Activated naive CD8-positive, alpha-beta T cell treated with anti-CD3 and anti-CD28 coated beads for 36 hours (primary cell): ENCODE data around the gene PABPC1L. TPM values are rescaled to one million over a fixed set of nuclear protein-coding genes. Genes with fewer than 3 reads are reported as not detected.
A peak's percentile ranks its signal among the peaks of the same experiment; 100 is the strongest.

ENCODE experiments used
- DNase-seq: peaks from one replicate; pipeline ENCODE4 v3.0.0; 2021
- H3K27ac Mint-ChIP-seq: one replicate; pipeline ENCODE4 v1.8.0; 2022; ENCODE audit warnings: mild to moderate bottlenecking, moderate library complexity, mixed read lengths
- H3K27me3 Mint-ChIP-seq: one replicate; pipeline ENCODE4 v1.8.0; 2022; ENCODE audit warnings: mild to moderate bottlenecking, mixed read lengths
- H3K36me3 Mint-ChIP-seq: one replicate; pipeline ENCODE4 v1.8.0; 2021; ENCODE audit warnings: mild to moderate bottlenecking, mixed read lengths
- H3K4me1 Mint-ChIP-seq: one replicate; pipeline ENCODE4 v1.8.0; 2021; ENCODE audit warnings: mixed read lengths
- H3K4me3 Mint-ChIP-seq: one replicate; pipeline ENCODE4 v1.8.0; 2022; ENCODE audit warnings: mild to moderate bottlenecking, moderate library complexity, mixed read lengths
- H3K9me3 Mint-ChIP-seq: one replicate; pipeline ENCODE4 v1.8.0; 2022; ENCODE audit warnings: mixed read lengths
- total RNA-seq, 2 experiments: library from RNA; stranded (reverse); gene quantifications; one replicate each; pipeline ENCODE4 v1.2.3, GENCODE V29; 2021

PABPC1L gene
- total RNA-seq, 2 experiments from 2014 or later, result 75.3 to 79.3 TPM

GRCh38 chr20:44962483-44962882, 52.6 kb downstream of the PABPC1L start:
- no peak for DNase-seq
- Mint-ChIP-seq H3K27me3 (peaks cover 4% of the 10 kb centered on the region), H3K4me1 (peaks cover 66% of the 10 kb centered on the region), H3K4me3 (no peak overlapping the region), H3K27ac (no peak overlapping the region), H3K36me3 (peaks cover 44% of the 10 kb centered on the region), H3K9me3 (peaks cover 5% of the 10 kb centered on the region)

DNA sequence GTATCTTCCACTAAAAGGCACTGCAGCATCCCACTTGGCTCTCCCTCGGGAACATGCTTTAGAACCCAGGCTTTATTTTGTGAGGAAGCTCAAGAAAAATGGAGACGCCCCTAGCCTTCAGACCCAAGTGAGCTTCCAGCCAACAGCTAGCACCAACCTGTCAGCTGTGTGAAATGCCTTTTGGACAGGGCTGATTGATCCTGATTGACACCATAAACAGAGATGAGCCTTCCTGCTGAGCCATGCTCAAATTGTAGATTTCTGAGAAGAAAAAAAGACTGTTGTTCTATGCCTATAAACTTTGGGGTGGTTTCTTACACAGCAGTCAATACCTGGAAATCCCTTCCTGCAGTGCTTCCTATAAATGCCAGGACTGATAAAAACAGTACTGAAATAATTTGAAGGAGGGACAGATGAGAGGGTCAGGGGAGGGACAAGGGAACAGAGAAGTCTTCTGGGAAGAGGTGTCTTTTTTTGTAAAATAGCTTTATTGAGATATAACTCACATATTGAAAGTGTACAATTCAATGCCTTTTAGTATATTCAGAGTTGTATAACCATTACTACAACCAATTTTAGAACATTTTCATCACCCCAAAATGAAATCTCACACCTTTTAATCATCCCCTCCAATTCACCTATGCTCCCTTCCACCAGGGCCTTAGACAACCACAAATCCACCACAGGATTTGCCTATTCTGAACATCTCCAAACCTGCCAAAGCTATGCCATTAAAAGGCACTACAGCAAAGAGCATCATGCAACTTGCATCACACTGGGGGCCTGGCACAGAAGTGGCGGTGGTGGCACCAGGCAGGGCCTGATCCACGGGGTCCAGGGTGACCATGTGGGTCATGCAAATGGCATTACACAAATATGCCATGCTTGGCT, 53.7 kb downstream of the PABPC1L start:
- H3K36me3 Mint-ChIP-seq, result peaks cover 45% of the 10 kb centered on the region
- H3K27ac Mint-ChIP-seq, result peak overlapping the region; percentile 26
- H3K9me3 Mint-ChIP-seq, result peaks cover 5% of the 10 kb centered on the region
- no peak for DNase-seq
- peaks cover 59% of the 10 kb centered on the region for H3K4me1 Mint-ChIP-seq
- peaks cover 4% of the 10 kb centered on the region for H3K27me3 Mint-ChIP-seq
- H3K4me3 Mint-ChIP-seq, result peak overlapping the region; percentile 9

DNA sequence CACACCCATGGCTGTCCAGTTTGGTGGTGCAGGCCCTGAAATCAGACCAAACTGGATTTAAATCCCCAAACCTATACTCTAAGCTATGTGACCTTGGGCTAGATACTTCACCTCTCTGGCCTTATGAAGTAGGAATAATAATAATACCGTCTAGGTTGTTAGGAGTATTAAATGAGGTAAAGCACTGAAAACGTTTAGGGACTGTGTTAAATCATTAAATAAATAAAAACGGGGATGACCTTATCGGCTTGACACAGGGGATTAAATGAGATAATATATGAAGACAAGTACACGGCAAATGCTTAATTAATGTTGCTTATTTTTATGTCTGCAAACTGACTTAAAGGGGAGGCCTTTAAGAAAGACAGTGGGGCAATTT, 55.8 kb downstream of the PABPC1L start:
- peak overlapping the region; percentile 97 for H3K27ac Mint-ChIP-seq
- DNase-seq, result no peak
- peaks cover 4% of the 10 kb centered on the region for H3K27me3 Mint-ChIP-seq
- H3K36me3 Mint-ChIP-seq, result peaks cover 42% of the 10 kb centered on the region
- peak overlapping the region; percentile 98 for H3K4me3 Mint-ChIP-seq
- peaks cover 60% of the 10 kb centered on the region for H3K4me1 Mint-ChIP-seq
- H3K9me3 Mint-ChIP-seq, result peaks cover 5% of the 10 kb centered on the region

DNA sequence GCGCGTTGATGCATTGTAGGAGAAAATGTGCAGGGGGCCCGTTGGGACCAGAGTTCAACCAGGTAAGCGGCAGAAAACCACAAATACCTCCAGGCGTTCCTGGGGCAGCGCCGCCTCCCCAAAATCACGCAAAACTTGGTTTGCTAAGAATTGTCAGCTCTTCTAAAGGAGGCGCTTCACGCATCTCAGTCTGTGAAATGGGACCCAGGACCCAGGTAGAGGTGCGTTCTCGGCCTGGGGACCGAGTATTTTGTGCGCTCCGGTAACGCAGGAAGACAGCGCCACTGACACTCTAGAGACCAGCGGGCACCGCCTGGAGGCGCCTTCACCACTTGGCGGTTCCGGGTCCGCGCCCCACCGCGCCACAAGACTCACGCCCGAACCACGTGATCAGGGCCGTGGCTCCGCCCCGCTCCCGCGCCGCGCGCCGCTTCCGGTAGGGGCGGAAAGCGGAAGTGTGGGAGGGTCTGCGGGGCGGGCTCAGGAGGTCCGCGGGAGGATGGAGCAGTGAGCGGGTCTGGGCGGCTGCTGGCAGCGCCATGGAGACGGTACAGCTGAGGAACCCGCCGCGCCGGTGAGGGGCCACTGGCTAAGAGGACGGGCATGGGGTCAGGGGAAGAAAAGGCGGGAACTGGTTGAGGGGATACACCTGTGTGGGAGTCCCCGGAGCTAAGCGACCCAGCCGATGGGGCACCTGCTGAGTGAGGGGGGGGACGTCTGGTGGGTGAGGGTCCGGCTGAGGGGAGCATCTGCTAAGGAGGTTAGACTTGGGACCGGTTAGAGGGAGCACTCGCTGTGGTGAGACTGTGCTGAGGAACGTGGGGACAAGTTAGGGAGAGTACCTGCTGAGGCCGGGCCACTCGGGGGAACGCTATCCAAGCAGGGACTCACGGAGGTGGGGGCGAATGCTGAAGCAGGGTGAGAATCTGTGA, 56.4 kb downstream of the PABPC1L start, which contains the start of gene STK4:
STK4 (plus strand) TSS at position 483 of the 932 bp plus-strand sequence; CDS start at position 540, 57 bp downstream.
- Mint-ChIP-seq H3K9me3 (peaks cover 5% of the 10 kb centered on the region), H3K27me3 (peaks cover 4% of the 10 kb centered on the region), H3K4me1 (peaks cover 60% of the 10 kb centered on the region), H3K27ac (peak within 1 kb of the TSS; percentile 97), H3K36me3 (peaks cover 42% of the 10 kb centered on the region), H3K4me3 (peak within 1 kb of the TSS; percentile 98)
- peak; percentile 96 for DNase-seq

DNA sequence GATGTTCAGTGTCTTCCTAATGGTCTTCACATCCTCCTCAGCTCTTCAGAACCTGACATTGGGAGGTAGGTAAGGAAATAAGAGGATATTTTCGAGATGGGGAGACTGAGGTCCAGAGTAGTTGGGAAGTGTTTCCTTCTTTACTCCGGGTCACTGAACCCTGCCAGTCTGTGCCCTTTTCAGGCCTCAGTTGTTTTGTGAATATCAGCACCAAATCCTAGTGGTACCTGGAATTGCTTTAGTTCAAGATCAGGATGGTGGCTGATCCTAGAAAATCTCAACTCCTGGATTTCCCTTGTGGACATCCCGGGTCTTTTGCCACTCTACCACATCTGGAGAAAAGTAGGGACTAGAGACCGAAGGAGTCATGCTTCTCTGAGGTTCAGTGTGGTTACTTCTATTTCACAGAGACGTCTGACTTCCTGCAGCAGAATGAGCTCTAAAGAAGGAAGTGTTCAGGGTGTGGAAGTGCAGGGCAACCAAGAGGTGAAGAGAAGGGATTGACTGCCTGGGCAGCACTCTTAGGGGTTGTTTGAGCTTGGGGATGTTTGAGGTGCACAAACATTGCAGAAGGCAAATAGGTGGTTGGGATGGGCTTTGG, 57.4 kb downstream of the PABPC1L start:
- Mint-ChIP-seq H3K9me3 (peaks cover 5% of the 10 kb centered on the region), H3K4me1 (peaks cover 55% of the 10 kb centered on the region), H3K27me3 (peaks cover 4% of the 10 kb centered on the region), H3K27ac (peak overlapping the region; percentile 97), H3K4me3 (peak overlapping the region; percentile 98), H3K36me3 (peaks cover 41% of the 10 kb centered on the region)
- no peak for DNase-seq

DNA sequence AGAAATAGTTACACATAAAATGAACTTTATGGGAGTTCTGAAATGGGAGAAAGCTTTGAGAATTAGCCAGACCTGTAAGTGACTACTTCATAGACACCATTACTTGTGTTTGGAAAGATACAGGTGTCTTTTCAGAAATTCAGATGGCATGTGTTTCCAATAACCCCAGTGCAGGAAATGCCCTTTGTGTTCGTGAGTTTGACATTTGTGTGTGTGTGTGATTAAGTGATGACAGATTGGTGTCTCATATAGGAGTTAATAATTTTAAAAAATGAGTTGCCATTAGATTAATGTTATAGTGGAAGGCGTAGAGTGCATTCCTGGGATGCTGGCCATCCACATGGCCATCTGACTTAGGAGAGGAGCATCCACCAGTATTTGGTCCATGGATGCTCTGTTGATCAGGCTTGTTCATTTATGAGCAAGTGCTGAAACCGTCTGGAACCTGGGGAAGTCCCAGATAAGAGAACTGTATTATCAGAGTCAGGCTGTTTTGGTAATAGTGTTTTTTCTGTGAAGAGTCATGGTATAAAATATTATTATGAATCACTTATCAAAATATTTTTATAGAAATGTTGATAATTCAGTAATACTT, 59.5 kb downstream of the PABPC1L start:
- Mint-ChIP-seq H3K27me3 (peaks cover 4% of the 10 kb centered on the region), H3K36me3 (peaks cover 50% of the 10 kb centered on the region), H3K27ac (peak overlapping the region; percentile 97), H3K4me1 (peaks cover 50% of the 10 kb centered on the region), H3K9me3 (no peaks in the 10 kb centered on the region), H3K4me3 (peak overlapping the region; percentile 98)
- no peak for DNase-seq

- no peak for DNase-seq
- peak overlapping the region; percentile 73 for H3K4me3 Mint-ChIP-seq
- peaks cover 59% of the 10 kb centered on the region for H3K36me3 Mint-ChIP-seq
- peaks cover 4% of the 10 kb centered on the region for H3K27me3 Mint-ChIP-seq
- H3K9me3 Mint-ChIP-seq, result no peaks in the 10 kb centered on the region
- H3K27ac Mint-ChIP-seq, result peak overlapping the region; percentile 96
- H3K4me1 Mint-ChIP-seq, result peaks cover 55% of the 10 kb centered on the region
Observed at GRCh38 chr20:44970243-44970757, 60.4 kb downstream of the PABPC1L start.

GRCh38 chr20:44973053-44973452, 63.2 kb downstream of the PABPC1L start:
- peaks cover 74% of the 10 kb centered on the region for H3K4me1 Mint-ChIP-seq
- H3K36me3 Mint-ChIP-seq, result peaks cover 67% of the 10 kb centered on the region
- DNase-seq, result no peak
- H3K27ac Mint-ChIP-seq, result peak overlapping the region; percentile 82
- H3K9me3 Mint-ChIP-seq, result peaks cover 6% of the 10 kb centered on the region
- no peaks in the 10 kb centered on the region for H3K27me3 Mint-ChIP-seq
- peak overlapping the region; percentile 70 for H3K4me3 Mint-ChIP-seq

DNA sequence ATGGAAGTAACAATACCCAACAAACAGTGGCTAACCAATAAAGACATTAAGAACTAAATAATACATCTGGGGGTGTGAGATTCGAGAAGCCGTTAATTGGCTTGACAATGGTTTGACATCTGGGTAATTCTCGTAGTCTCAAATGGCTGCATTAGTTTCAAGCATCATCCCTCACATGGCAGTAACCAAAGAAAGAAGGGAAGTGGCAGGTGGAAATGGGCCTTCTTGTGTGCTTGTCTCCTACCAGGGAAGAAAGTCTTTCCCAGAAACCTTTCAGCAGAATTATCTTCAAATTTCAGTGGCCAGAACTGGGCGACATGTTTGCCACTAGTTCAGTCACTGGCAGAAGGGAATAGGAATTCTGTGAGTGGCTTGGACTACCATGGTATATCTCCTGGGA, 66.8 kb downstream of the PABPC1L start:
- no peak for DNase-seq
- no peaks in the 10 kb centered on the region for H3K27me3 Mint-ChIP-seq
- H3K36me3 Mint-ChIP-seq, result peaks cover 76% of the 10 kb centered on the region
- peaks cover 6% of the 10 kb centered on the region for H3K9me3 Mint-ChIP-seq
- H3K4me3 Mint-ChIP-seq, result no peak overlapping the region
- H3K4me1 Mint-ChIP-seq, result peaks cover 80% of the 10 kb centered on the region
- H3K27ac Mint-ChIP-seq, result peak overlapping the region; percentile 95

DNA sequence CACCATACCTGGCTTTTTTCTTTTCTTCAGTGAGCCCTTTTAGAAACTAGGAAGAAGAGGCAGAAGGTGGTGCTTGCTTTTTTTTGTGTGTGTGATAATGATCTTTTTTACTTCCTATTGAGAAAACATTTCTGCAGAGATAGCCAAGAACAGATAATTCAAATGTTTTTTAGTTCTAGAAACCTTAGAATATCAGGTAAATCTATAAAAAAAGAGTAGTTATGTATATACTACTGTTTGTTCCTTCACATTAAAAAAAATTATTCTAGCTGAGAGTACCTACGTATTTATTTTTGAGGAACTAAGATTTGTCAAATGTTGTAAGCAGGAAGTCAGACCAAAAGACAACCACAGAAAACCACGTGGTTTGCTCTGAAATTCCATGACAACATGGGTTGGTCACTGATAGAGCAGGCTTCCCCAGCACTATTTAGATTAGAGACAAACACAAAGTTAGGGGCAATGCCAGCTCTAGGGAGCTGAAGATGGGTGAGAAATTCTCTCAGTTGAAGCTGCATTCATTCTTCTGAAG, 69.3 kb downstream of the PABPC1L start:
- no peaks in the 10 kb centered on the region for H3K27me3 Mint-ChIP-seq
- H3K4me3 Mint-ChIP-seq, result peak overlapping the region; percentile 72
- peaks cover 79% of the 10 kb centered on the region for H3K4me1 Mint-ChIP-seq
- DNase-seq, result peak; percentile 44
- H3K27ac Mint-ChIP-seq, result peak overlapping the region; percentile 95
- H3K9me3 Mint-ChIP-seq, result peaks cover 6% of the 10 kb centered on the region
- peaks cover 73% of the 10 kb centered on the region for H3K36me3 Mint-ChIP-seq

GRCh38 chr20:44981736-44982406, 72.0 kb downstream of the PABPC1L start:
- Mint-ChIP-seq H3K4me1 (peaks cover 72% of the 10 kb centered on the region), H3K4me3 (no peak overlapping the region), H3K27me3 (no peaks in the 10 kb centered on the region), H3K9me3 (no peaks in the 10 kb centered on the region), H3K27ac (peak overlapping the region; percentile 85), H3K36me3 (peaks cover 60% of the 10 kb centered on the region)
- DNase-seq, result no peak

DNA sequence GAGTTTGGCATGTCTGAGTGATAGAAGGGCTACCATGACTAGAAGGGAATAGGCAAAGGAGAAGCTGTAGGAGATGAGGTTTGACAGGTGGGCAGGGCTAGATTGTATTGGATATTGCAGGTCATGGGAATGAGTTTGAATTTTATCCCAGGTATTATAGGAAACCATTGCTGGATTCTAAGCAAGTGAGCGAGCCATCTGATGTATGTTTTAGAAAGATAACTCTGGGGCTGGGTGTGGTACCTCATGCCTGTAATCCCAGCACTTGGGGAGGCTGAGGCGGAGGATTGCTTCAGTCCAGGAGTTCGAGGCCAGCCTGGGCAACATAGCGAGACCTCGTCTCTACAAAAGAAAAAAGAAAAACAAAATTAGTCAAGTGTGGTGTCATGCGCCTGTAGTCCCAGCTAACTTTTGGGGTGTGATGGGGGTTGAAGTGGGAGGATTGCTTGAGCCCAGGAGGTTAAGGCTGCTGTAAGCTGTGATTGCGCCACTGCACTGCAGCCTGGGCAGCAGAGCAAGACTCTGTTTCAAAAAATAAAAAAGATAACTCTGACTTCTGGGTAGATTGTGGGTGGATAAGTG, 73.3 kb downstream of the PABPC1L start:
- Mint-ChIP-seq H3K4me1 (peaks cover 65% of the 10 kb centered on the region), H3K36me3 (peaks cover 55% of the 10 kb centered on the region), H3K27me3 (no peaks in the 10 kb centered on the region)

GRCh38 chr20:44988631-44989171, 78.8 kb downstream of the PABPC1L start:
- no peak overlapping the region for H3K4me3 Mint-ChIP-seq
- H3K36me3 Mint-ChIP-seq, result peaks cover 61% of the 10 kb centered on the region
- peaks cover 1% of the 10 kb centered on the region for H3K9me3 Mint-ChIP-seq
- no peak for DNase-seq
- no peaks in the 10 kb centered on the region for H3K27me3 Mint-ChIP-seq
- H3K27ac Mint-ChIP-seq, result peak overlapping the region; percentile 72
- H3K4me1 Mint-ChIP-seq, result peaks cover 69% of the 10 kb centered on the region

More for the DNA sequence above, 73.3 kb downstream of the PABPC1L start:
- DNase-seq, result no peak
- Mint-ChIP-seq H3K9me3 (no peaks in the 10 kb centered on the region), H3K4me3 (no peak overlapping the region), H3K27ac (peak overlapping the region; percentile 14)
